DOHH2 (cell line): ENCODE results near the gene CCR2.

Experiments used
- H3F3A ChIP-seq: fragments of 200-600 bp; sonication (generic), shearing (Covaris generic); 2 replicates; pipeline ENCODE4 v1.6.0; 2016; ENCODE audit warnings: antibody characterized with exemption, mild to moderate bottlenecking; ENCODE audit not compliant: control insufficient read depth, insufficient read depth
- H3K27ac ChIP-seq: fragments of 200-600 bp; sonication (generic); 2 replicates; pipeline ENCODE4 v1.5.1; 2014; ENCODE audit warnings: low read depth, mild to moderate bottlenecking, low read length, moderate library complexity
- H3K27me3 ChIP-seq: fragments of 200-600 bp; sonication (generic); 2 replicates; pipeline ENCODE4 v1.6.1; 2014; ENCODE audit warnings: mild to moderate bottlenecking, low read length, mixed read lengths; ENCODE audit not compliant: control insufficient read depth
- H3K36me3 ChIP-seq: fragments of 200-600 bp; sonication (generic); 2 replicates; pipeline ENCODE4 v1.6.1; 2014; ENCODE audit warnings: mild to moderate bottlenecking, low read length, moderate library complexity, mixed read lengths; ENCODE audit not compliant: control insufficient read depth
- H3K4me1 ChIP-seq: fragments of 200-600 bp; sonication (generic); 2 replicates; pipeline ENCODE4 v1.6.1; 2014; ENCODE audit warnings: mild to moderate bottlenecking, low read length, mixed read lengths; ENCODE audit not compliant: control insufficient read depth
- H3K4me2 ChIP-seq: fragments of 200-600 bp; sonication (generic); 2 replicates; pipeline ENCODE4 v1.6.0; 2014; ENCODE audit warnings: mild to moderate bottlenecking, low read length, moderate library complexity
- H3K4me3 ChIP-seq: fragments of 200-600 bp; sonication (generic); 2 replicates; pipeline ENCODE4 v1.5.1; 2014; ENCODE audit warnings: mild to moderate bottlenecking, low read length, mixed read lengths
- H3K79me2 ChIP-seq: fragments of 200-600 bp; sonication (generic); 2 replicates; pipeline ENCODE4 v1.6.1; 2014; ENCODE audit warnings: mild to moderate bottlenecking, low read length, mixed read lengths; ENCODE audit not compliant: control insufficient read depth
- H3K9me2 ChIP-seq: fragments of 200-600 bp; sonication (generic); replicated peaks from 2 replicates; pipeline ENCODE4 v1.6.1; 2014; ENCODE audit warnings: mild to moderate bottlenecking, low read length, mixed read lengths; ENCODE audit not compliant: control insufficient read depth
- H3K9me3 ChIP-seq: fragments of 200-600 bp; sonication (generic); 2 replicates; pipeline ENCODE4 v1.6.1; 2014; ENCODE audit warnings: antibody characterized with exemption, low read length, mixed read lengths; ENCODE audit not compliant: control insufficient read depth, insufficient read depth
- H4K20me1 ChIP-seq: fragments of 200-600 bp; sonication (generic); 2 replicates; pipeline ENCODE4 v1.6.0; 2014; ENCODE audit warnings: low read depth, mild to moderate bottlenecking, antibody characterized with exemption, low read length, moderate library complexity; ENCODE audit not compliant: control insufficient read depth, insufficient read depth
- CTCF ChIP-seq: fragments of 200-600 bp; sonication (generic); IDR thresholded peaks from one replicate; pipeline ENCODE4 v1.5.1; 2014; ENCODE audit warnings: antibody characterized with exemption, mild to moderate bottlenecking, low read depth, low read length; ENCODE audit not compliant: poor library complexity, severe bottlenecking
- EZH2phosphoT487 ChIP-seq: fragments of 200-600 bp; sonication (generic); IDR thresholded peaks from 2 replicates; pipeline ENCODE4 v1.6.1; 2017; ENCODE audit warnings: borderline replicate concordance, mild to moderate bottlenecking, antibody characterized with exemption, low read length, moderate library complexity, mixed read lengths

Gene CCR2

GRCh38 chr3:46408853-46409252 is 54.9 kb downstream of the CCR2 start:
- Histone ChIP-seq H3K4me3 (no peak overlapping the region), H3K27ac (no peak overlapping the region), H3K4me2 (no peak overlapping the region), H3K27me3 (peaks cover 34% of the 10 kb centered on the region), H4K20me1 (no peaks in the 10 kb centered on the region), H3K79me2 (no peaks in the 10 kb centered on the region), H3K9me2 (no peaks in the 10 kb centered on the region), H3F3A (no peaks in the 10 kb centered on the region), H3K4me1 (no peaks in the 10 kb centered on the region), H3K36me3 (no peaks in the 10 kb centered on the region), H3K9me3 (no peaks in the 10 kb centered on the region)
- TF ChIP-seq CTCF (no peak), EZH2phosphoT487 (no peak)

DNA sequence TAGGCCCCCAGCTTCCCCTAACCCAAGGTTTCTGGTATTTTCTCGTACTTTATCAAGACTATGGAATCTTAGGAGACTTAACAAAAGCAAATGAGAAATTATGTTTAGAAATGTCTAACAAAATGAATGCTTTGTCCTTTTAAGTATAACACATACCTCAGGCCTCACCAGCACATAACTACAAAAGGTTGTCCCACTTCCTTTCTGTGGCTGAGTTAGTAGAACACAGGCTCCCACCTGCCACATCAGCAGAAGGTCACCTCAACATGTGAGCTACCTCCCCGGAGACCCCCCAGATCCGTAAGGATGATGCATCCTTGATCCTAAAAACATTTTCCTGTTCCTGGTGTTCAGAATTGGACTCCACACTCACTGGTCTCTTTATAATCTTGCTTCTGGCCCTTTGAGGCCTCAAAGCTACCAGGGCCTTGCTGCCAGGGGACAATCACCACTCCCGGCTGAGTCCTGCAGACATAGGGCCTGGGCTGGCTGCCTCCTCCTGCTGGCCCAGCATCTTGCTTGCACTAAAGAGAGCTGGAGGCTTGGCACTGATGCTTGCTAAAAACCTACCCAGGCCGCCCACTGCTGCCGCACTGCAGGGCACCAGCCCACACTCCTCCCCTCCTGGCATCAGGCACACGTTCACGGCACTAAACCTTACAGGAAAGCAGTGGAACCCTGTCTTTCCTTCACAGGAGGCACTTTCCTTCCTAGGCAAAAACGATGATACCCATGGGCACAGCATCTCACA is 56.0 kb downstream of the CCR2 start:
- no peak overlapping the region for H3K4me2 ChIP-seq
- H3K27ac ChIP-seq, result no peak overlapping the region

More for the DNA sequence above, 56.0 kb downstream of the CCR2 start:
- no peaks in the 10 kb centered on the region for H3F3A ChIP-seq
- H3K9me3 ChIP-seq, result no peaks in the 10 kb centered on the region
- H3K4me1 ChIP-seq, result no peaks in the 10 kb centered on the region
- TF ChIP-seq EZH2phosphoT487 (no peak), CTCF (no peak)
- no peaks in the 10 kb centered on the region for H3K79me2 ChIP-seq
- H3K4me3 ChIP-seq, result no peak overlapping the region
- H3K36me3 ChIP-seq, result no peaks in the 10 kb centered on the region
- H4K20me1 ChIP-seq, result no peaks in the 10 kb centered on the region
- H3K9me2 ChIP-seq, result no peaks in the 10 kb centered on the region
- peaks cover 35% of the 10 kb centered on the region for H3K27me3 ChIP-seq
